HepG2 (cell line): ENCODE results near the gene IST1. TPM values are rescaled to one million over a fixed set of nuclear protein-coding genes. Genes with fewer than 3 reads are reported as not detected.
A peak's percentile ranks its signal among the peaks of the same experiment; 100 is the strongest.

Source experiments
- AKAP8 ChIP-seq: sonication (generic); formaldehyde crosslinking; IDR thresholded peaks from 2 replicates; pipeline ENCODE4 v1.5.1; 2020; ENCODE audit warnings: mild to moderate bottlenecking, missing genetic modification reagents
- ATF3 ChIP-seq: sonication (generic); formaldehyde crosslinking; IDR thresholded peaks from 2 replicates; pipeline ENCODE4 v1.4.0; 2020; ENCODE audit warnings: missing genetic modification reagents
- CEBPB ChIP-seq: IDR thresholded peaks from 2 replicates; pipeline ENCODE4 v1.6.1; 2011; ENCODE audit warnings: low read depth, low read length, improper control_type of control experiment, borderline replicate concordance
- CEBPG ChIP-seq: IDR thresholded peaks from 2 replicates; pipeline ENCODE4 v1.6.1; 2016
- CHD2 ChIP-seq: IDR thresholded peaks from 2 replicates; pipeline ENCODE4 v1.6.1; 2011; ENCODE audit warnings: low read depth, low read length, improper control_type of control experiment
- EEA1 ChIP-seq: sonication (generic); formaldehyde crosslinking; IDR thresholded peaks from 2 replicates; pipeline ENCODE4 v1.5.1; 2020; ENCODE audit warnings: mild to moderate bottlenecking, missing genetic modification reagents, borderline replicate concordance
- GATAD2A ChIP-seq: IDR thresholded peaks from 2 replicates; pipeline ENCODE4 v1.6.1; 2016
- IRF9 ChIP-seq: sonication (generic); formaldehyde crosslinking; IDR thresholded peaks from 2 replicates; pipeline ENCODE4 v1.8.0; 2022; ENCODE audit warnings: missing genetic modification reagents, mild to moderate bottlenecking, borderline replicate concordance
- MAFF ChIP-seq: IDR thresholded peaks from 2 replicates; pipeline ENCODE4 v1.6.1; 2011; ENCODE audit warnings: low read depth, low read length, improper control_type of control experiment
- MATR3 ChIP-seq: sonication (generic); formaldehyde crosslinking; IDR thresholded peaks from 2 replicates; pipeline ENCODE4 v1.4.0; 2020; ENCODE audit warnings: missing genetic modification reagents
- MTA3 ChIP-seq: sonication (generic); formaldehyde crosslinking; IDR thresholded peaks from 2 replicates; pipeline ENCODE4 v1.4.0; 2020; ENCODE audit warnings: missing genetic modification reagents
- NBN ChIP-seq: fragments of 450-650 bp; conservative IDR thresholded peaks from 2 replicates; pipeline ENCODE4 v1.6.1; 2017
- NCOA1 ChIP-seq: sonication (generic); formaldehyde crosslinking; IDR thresholded peaks from 2 replicates; pipeline ENCODE4 v1.9.0; 2021; ENCODE audit warnings: missing genetic modification reagents
- SMAD9 ChIP-seq: sonication (generic); formaldehyde crosslinking; IDR thresholded peaks from 2 replicates; pipeline ENCODE4 v1.5.1; 2020; ENCODE audit warnings: mild to moderate bottlenecking, missing genetic modification reagents
- TCF7 ChIP-seq: sonication (generic); IDR thresholded peaks from 2 replicates; pipeline ENCODE4 v1.6.1; 2016; ENCODE audit warnings: antibody characterized with exemption, low read depth
- TGIF2 ChIP-seq: IDR thresholded peaks from 2 replicates; pipeline ENCODE4 v1.6.1; 2016; ENCODE audit warnings: control low read depth, missing compliant biosample characterization
- ZFX ChIP-seq: sonication (generic); formaldehyde crosslinking; IDR thresholded peaks from 2 replicates; pipeline ENCODE4 v1.4.0; 2020; ENCODE audit warnings: mild to moderate bottlenecking, low read depth, missing genetic modification reagents, moderate library complexity
- ZNF225 ChIP-seq: sonication (generic); formaldehyde crosslinking; IDR thresholded peaks from 2 replicates; pipeline ENCODE4 v1.4.0; 2020; ENCODE audit warnings: mild to moderate bottlenecking, missing genetic modification reagents
- ZNF275 ChIP-seq: sonication (generic); formaldehyde crosslinking; IDR thresholded peaks from 2 replicates; pipeline ENCODE4 v1.8.0; 2022; ENCODE audit warnings: missing genetic modification reagents, mild to moderate bottlenecking, inconsistent platforms, borderline replicate concordance
- ZNF569 ChIP-seq: sonication (generic); formaldehyde crosslinking; IDR thresholded peaks from 2 replicates; pipeline ENCODE4 v1.5.0; 2020; ENCODE audit warnings: mild to moderate bottlenecking, missing genetic modification reagents, moderate library complexity, borderline replicate concordance
- polyA plus RNA-seq, 8 experiments: library from polyadenylated mRNA; depleted of rRNA in 3 of 8; stranded (reverse) in 7 of 8; unstranded in 1 of 8; fragments of >200 nt; fragmentation: Illumina TruSeq in 4 of 8; extraction: Trizol in 4 of 8; gene quantifications; 2 replicates each; pipeline versions ENCODE4 v1.2.1 to v1.2.3, GENCODE V29; 2011 to 2016; ENCODE audit warnings: low read depth in 4 of 8, missing spikeins in 1 of 8, mixed read lengths in 1 of 8; ENCODE audit not compliant: insufficient read depth in 1 of 8
- total RNA-seq, 5 experiments: library from RNA; depleted of rRNA; stranded (reverse); fragments of >200 nt; fragmentation: Illumina TruSeq; extraction: Trizol; gene quantifications; 2 replicates each; pipeline ENCODE4 v1.2.3, GENCODE V29; 2016; ENCODE audit warnings: low read depth in 1 of 5
- TF ChIP-seq, protein P1 (sequence below): sonication (generic); formaldehyde crosslinking; IDR thresholded peaks from 2 replicates; pipeline ENCODE4 v1.4.0; 2020; ENCODE audit warnings: missing genetic modification reagents
- TF ChIP-seq, protein P2 (sequence below): sonication (generic); formaldehyde crosslinking; IDR thresholded peaks from 2 replicates; pipeline ENCODE4 v1.4.0; 2020; ENCODE audit warnings: mild to moderate bottlenecking, missing genetic modification reagents

IST1 gene
- total and polyA plus RNA-seq, 2 of the 13 experiments (the other 11 are each of a cell fraction or from before 2014, with no cell fraction given) = 346 to 415 TPM

DNA sequence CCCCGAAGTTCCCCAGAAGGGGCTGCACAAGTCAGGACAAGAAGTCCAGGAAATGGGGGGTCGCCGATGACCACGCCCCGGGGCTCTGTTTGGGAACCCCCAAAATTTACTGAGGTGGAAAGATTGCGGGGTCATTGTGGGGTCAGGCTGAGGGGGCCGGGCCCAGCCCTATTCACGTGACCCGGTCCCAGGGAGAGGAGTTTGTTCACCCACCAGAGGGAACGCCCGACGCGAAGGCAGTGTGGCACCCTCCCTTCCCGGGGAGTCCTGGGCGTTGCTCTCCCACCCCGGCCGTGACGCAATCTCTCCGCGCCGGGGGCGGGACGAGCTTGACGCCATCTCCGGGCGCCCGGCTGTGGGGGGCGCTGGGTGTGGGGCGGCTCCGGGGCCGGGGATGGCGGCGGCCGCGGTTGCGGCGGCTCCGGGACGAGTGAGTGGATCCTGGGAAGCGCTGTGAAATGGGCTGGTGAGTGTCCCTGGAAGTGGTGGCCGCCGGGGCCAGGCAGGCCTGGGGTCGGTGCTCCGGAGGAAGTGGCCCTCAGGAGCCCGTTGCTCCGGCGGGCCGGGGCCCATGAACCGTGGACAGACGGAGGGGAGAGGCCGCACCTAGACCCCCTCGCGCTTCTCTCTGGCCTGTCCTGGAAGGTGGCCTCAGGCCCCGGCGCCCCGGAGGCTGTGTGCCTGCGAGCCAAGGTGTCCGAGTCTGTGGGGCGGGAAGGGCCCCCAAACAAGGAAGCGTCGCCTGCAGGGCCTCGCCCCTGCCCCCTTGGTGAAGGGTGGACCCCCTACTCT lies 49.5 kb upstream of the IST1 start, which contains the start of gene ATXN1L (continued):
- TF ChIP-seq MAFF = no peak
- TF ChIP-seq MTA3 (CRISPR knock-in tag) = no peak
- TF ChIP-seq IRF9 (CRISPR knock-in tag) = peak; percentile 86
- peak; percentile 73; the same call in 1 of the 2 replicates for TF ChIP-seq ATF3 (CRISPR knock-in tag)
- TF ChIP-seq AKAP8 (CRISPR knock-in tag) = no peak
- peak; percentile 89; the same call in 1 of the 2 replicates for TF ChIP-seq ZNF275 (CRISPR knock-in tag)
- TF ChIP-seq CEBPB = peak; percentile 97
- TF ChIP-seq TGIF2 (CRISPR knock-in tag) = peak; percentile 94
- TF ChIP-seq, protein P1, sequence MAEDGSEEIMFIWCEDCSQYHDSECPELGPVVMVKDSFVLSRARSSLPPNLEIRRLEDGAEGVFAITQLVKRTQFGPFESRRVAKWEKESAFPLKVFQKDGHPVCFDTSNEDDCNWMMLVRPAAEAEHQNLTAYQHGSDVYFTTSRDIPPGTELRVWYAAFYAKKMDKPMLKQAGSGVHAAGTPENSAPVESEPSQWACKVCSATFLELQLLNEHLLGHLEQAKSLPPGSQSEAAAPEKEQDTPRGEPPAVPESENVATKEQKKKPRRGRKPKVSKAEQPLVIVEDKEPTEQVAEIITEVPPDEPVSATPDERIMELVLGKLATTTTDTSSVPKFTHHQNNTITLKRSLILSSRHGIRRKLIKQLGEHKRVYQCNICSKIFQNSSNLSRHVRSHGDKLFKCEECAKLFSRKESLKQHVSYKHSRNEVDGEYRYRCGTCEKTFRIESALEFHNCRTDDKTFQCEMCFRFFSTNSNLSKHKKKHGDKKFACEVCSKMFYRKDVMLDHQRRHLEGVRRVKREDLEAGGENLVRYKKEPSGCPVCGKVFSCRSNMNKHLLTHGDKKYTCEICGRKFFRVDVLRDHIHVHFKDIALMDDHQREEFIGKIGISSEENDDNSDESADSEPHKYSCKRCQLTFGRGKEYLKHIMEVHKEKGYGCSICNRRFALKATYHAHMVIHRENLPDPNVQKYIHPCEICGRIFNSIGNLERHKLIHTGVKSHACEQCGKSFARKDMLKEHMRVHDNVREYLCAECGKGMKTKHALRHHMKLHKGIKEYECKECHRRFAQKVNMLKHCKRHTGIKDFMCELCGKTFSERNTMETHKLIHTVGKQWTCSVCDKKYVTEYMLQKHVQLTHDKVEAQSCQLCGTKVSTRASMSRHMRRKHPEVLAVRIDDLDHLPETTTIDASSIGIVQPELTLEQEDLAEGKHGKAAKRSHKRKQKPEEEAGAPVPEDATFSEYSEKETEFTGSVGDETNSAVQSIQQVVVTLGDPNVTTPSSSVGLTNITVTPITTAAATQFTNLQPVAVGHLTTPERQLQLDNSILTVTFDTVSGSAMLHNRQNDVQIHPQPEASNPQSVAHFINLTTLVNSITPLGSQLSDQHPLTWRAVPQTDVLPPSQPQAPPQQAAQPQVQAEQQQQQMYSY (CRISPR knock-in tag) = peak; percentile 66
- TF ChIP-seq EEA1 = peak; percentile 92
- peak; percentile 73; the same call in 1 of the 2 replicates for TF ChIP-seq CHD2
- TF ChIP-seq ZNF225 (CRISPR knock-in tag) = peak; percentile 8; the same call in 1 of the 2 replicates
- TF ChIP-seq TCF7 = no peak
- TF ChIP-seq, protein P2, sequence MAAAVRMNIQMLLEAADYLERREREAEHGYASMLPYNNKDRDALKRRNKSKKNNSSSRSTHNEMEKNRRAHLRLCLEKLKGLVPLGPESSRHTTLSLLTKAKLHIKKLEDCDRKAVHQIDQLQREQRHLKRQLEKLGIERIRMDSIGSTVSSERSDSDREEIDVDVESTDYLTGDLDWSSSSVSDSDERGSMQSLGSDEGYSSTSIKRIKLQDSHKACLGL (CRISPR knock-in tag) = peak; percentile 22; the same call in 1 of the 2 replicates
- peak; percentile 60 for TF ChIP-seq GATAD2A (CRISPR knock-in tag)
- TF ChIP-seq ZNF569 (CRISPR knock-in tag) = no peak
- peak; percentile 90 for TF ChIP-seq ZFX (CRISPR knock-in tag)
- TF ChIP-seq CEBPG (CRISPR knock-in tag) = peak; percentile 91
- TF ChIP-seq NBN = no peak
- no peak for TF ChIP-seq SMAD9 (CRISPR knock-in tag)
- no peak for TF ChIP-seq MATR3 (CRISPR knock-in tag)
- TF ChIP-seq NCOA1 = no peak; the same call in 1 of the 2 replicates
